ENCODE data around the gene PHLDB2.

- no peak for TF ChIP-seq CTCF (IDR thresholded peaks at IDR 0.05)
- TF ChIP-seq POLR2A (IDR thresholded peaks at IDR 0.05) = no peak
Observed at GRCh38 chr3:111915905-111916304, 56.8 kb downstream of the PHLDB2 start.

All from breast epithelium (tissue), 3 donors.